Measurements from ENCODE around the gene PCBD2.

The PCBD2 gene

DNA sequence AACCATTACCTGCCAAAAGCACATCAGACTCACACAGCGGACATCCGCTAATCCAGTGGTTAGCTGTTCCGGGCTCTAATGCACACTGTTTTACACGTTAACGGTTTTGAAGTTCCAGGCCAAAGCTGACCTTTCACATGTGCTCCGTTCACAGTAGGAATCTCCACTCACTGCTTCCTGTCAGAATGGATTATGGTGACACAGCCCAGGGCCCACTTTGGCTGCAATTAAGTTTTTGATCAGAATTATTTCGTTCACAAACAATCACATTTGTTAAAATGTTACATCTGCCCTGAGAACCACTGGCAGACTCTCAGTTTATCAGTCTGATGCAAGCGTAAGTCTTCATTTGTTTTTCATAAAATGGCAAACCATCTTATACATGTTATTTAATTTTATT lies 32.6 kb downstream of the PCBD2 start:
- DNase-seq: no peak
- H3K27me3 ChIP-seq (ENCODE audit: insufficient read depth, low read length, poor library complexity): no peaks in the 10 kb centered on the region
- H3K4me1 ChIP-seq (ENCODE audit: insufficient read depth, low read length): no peaks in the 10 kb centered on the region
- no peak overlapping the region for H3K4me3 ChIP-seq (ENCODE audit: low read depth in 1 of 2, low read length in 2 of 2)
- H3K79me2 ChIP-seq (ENCODE audit: insufficient read depth, low read length): no peaks in the 10 kb centered on the region
- no peaks in the 10 kb centered on the region for H3K9me3 ChIP-seq (ENCODE audit: insufficient read depth, low read length, severe bottlenecking)
- no peak overlapping the region for H3K4me2 ChIP-seq (ENCODE audit: insufficient read depth, low read length)
- no peak overlapping the region for H2AFZ ChIP-seq (ENCODE audit: low read depth, low read length)
- H3K27ac ChIP-seq (ENCODE audit: low read length): no peak overlapping the region
- ATAC-seq (ENCODE audit: insufficient read depth, low read depth): no peak
- TF ChIP-seq, protein P1, sequence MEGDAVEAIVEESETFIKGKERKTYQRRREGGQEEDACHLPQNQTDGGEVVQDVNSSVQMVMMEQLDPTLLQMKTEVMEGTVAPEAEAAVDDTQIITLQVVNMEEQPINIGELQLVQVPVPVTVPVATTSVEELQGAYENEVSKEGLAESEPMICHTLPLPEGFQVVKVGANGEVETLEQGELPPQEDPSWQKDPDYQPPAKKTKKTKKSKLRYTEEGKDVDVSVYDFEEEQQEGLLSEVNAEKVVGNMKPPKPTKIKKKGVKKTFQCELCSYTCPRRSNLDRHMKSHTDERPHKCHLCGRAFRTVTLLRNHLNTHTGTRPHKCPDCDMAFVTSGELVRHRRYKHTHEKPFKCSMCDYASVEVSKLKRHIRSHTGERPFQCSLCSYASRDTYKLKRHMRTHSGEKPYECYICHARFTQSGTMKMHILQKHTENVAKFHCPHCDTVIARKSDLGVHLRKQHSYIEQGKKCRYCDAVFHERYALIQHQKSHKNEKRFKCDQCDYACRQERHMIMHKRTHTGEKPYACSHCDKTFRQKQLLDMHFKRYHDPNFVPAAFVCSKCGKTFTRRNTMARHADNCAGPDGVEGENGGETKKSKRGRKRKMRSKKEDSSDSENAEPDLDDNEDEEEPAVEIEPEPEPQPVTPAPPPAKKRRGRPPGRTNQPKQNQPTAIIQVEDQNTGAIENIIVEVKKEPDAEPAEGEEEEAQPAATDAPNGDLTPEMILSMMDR (IDR thresholded peaks at IDR 0.05; ENCODE audit: borderline replicate concordance, extremely low read depth, low read length, poor library complexity, severe bottlenecking): no peak
- TF ChIP-seq EZH2 (IDR thresholded peaks at IDR 0.05; ENCODE audit: borderline replicate concordance, low read depth, low read length, severe bottlenecking): no peak
- H3K9ac ChIP-seq (ENCODE audit: low read depth, low read length): no peak overlapping the region
- H4K20me1 ChIP-seq (ENCODE audit: insufficient read depth, low read length): no peaks in the 10 kb centered on the region
- H3K36me3 ChIP-seq (ENCODE audit: insufficient read depth, low read length): peaks cover 43% of the 10 kb centered on the region

DNA sequence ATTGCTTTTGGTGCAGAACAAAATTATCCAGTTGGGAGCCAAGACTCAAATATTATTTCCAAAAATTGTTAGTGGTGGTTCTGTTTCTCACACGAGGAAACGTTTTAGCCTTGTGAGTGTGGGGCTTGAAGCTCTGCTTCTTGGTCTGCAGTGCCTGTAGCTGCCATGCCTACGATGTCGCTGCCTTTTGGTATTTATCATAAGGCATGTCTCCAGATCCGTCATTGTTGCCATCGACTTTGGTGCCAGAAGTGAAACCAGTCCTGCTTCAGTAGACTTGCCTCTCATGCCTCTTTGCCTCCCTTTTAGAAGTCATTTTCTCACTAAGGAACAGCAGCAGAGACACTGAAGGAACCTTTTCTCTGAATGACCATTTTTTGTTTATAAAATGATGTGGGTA lies 33.1 kb downstream of the PCBD2 start:
- no peaks in the 10 kb centered on the region for H4K20me1 ChIP-seq (ENCODE audit: insufficient read depth, low read length)
- H3K4me1 ChIP-seq (ENCODE audit: insufficient read depth, low read length): no peaks in the 10 kb centered on the region

DNA sequence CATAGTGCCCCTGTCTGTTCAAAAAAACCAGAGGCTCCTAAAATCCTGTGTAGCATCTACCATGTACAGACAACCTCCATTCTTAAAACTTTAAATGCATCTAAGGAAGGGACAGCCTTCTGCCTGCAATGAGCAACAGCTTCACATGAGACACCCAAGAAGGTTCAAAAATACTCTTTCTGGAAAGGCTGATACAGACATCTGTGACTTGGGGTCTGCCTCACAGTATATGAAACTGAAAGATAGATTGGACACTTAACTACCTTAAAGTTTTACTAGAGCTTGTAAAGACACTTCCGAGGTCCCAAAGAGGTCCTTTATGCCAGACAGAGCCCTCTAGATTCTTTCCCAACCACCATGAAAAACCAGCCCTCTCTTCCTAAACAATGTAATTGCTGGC lies 34.6 kb downstream of the PCBD2 start:
- Histone ChIP-seq H3K79me2 (ENCODE audit: insufficient read depth, low read length) (no peaks in the 10 kb centered on the region), H3K36me3 (ENCODE audit: insufficient read depth, low read length) (peaks cover 32% of the 10 kb centered on the region), H3K4me2 (ENCODE audit: insufficient read depth, low read length) (no peak overlapping the region), H4K20me1 (ENCODE audit: insufficient read depth, low read length) (no peaks in the 10 kb centered on the region), H3K27me3 (ENCODE audit: insufficient read depth, low read length, poor library complexity) (no peaks in the 10 kb centered on the region), H3K4me3 (ENCODE audit: low read depth in 1 of 2, low read length in 2 of 2) (no peak overlapping the region), H2AFZ (ENCODE audit: low read depth, low read length) (no peak overlapping the region), H3K9ac (ENCODE audit: low read depth, low read length) (no peak overlapping the region), H3K9me3 (ENCODE audit: insufficient read depth, low read length, severe bottlenecking) (no peaks in the 10 kb centered on the region), H3K4me1 (ENCODE audit: insufficient read depth, low read length) (no peaks in the 10 kb centered on the region), H3K27ac (ENCODE audit: low read length) (no peak overlapping the region)
- DNase-seq (no peak), ATAC-seq (ENCODE audit: insufficient read depth, low read depth) (no peak)
- TF ChIP-seq, protein P1 (IDR thresholded peaks at IDR 0.05; ENCODE audit: borderline replicate concordance, extremely low read depth, low read length, poor library complexity, severe bottlenecking): no peak
- TF ChIP-seq EZH2 (IDR thresholded peaks at IDR 0.05; ENCODE audit: borderline replicate concordance, low read depth, low read length, severe bottlenecking): no peak

More for the DNA sequence above, 33.1 kb downstream of the PCBD2 start:
- H2AFZ ChIP-seq (ENCODE audit: low read depth, low read length): no peak overlapping the region
- no peak for TF ChIP-seq EZH2 (IDR thresholded peaks at IDR 0.05; ENCODE audit: borderline replicate concordance, low read depth, low read length, severe bottlenecking)
- TF ChIP-seq, protein P1 (IDR thresholded peaks at IDR 0.05; ENCODE audit: borderline replicate concordance, extremely low read depth, low read length, poor library complexity, severe bottlenecking): no peak
- H3K79me2 ChIP-seq (ENCODE audit: insufficient read depth, low read length): no peaks in the 10 kb centered on the region
- H3K9ac ChIP-seq (ENCODE audit: low read depth, low read length): no peak overlapping the region
- no peak overlapping the region for H3K4me2 ChIP-seq (ENCODE audit: insufficient read depth, low read length)
- no peak overlapping the region for H3K4me3 ChIP-seq (ENCODE audit: low read depth in 1 of 2, low read length in 2 of 2)
- H3K9me3 ChIP-seq (ENCODE audit: insufficient read depth, low read length, severe bottlenecking): no peaks in the 10 kb centered on the region
- H3K27ac ChIP-seq (ENCODE audit: low read length): no peak overlapping the region
- ATAC-seq (ENCODE audit: insufficient read depth, low read depth) (no peak), DNase-seq (no peak)
- no peaks in the 10 kb centered on the region for H3K27me3 ChIP-seq (ENCODE audit: insufficient read depth, low read length, poor library complexity)
- H3K36me3 ChIP-seq (ENCODE audit: insufficient read depth, low read length): peaks cover 38% of the 10 kb centered on the region

DNA sequence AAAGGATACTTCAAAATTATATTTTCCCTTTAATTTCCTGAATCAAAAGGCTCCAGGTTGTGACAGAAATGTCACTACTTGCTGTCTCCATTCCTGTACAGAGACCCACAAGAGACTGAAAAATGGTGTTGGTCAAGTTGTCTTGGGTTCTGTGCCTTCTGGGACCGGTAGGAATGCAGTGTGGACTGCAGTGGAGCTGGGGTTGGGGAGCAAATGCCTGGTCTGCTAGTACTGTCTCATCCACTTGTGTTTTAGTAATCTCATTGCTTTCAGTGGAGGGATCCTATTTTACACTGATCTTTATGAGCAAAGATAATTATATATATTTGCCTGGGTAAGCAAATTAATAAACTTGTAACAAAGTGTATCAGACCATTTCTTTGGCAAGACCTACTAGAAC lies 38.6 kb downstream of the PCBD2 start:
- TF ChIP-seq, protein P1 (IDR thresholded peaks at IDR 0.05; ENCODE audit: borderline replicate concordance, extremely low read depth, low read length, poor library complexity, severe bottlenecking): no peak
- TF ChIP-seq EZH2 (IDR thresholded peaks at IDR 0.05; ENCODE audit: borderline replicate concordance, low read depth, low read length, severe bottlenecking): no peak
- peaks cover 10% of the 10 kb centered on the region; the same call in 1 of the 2 replicates for H3K36me3 ChIP-seq (ENCODE audit: insufficient read depth, low read length)
- H3K9me3 ChIP-seq (ENCODE audit: insufficient read depth, low read length, severe bottlenecking): no peaks in the 10 kb centered on the region
- H3K4me3 ChIP-seq (ENCODE audit: low read depth in 1 of 2, low read length in 2 of 2): no peak overlapping the region
- no peaks in the 10 kb centered on the region for H3K4me1 ChIP-seq (ENCODE audit: insufficient read depth, low read length)
- H3K79me2 ChIP-seq (ENCODE audit: insufficient read depth, low read length): no peaks in the 10 kb centered on the region
- H4K20me1 ChIP-seq (ENCODE audit: insufficient read depth, low read length): no peaks in the 10 kb centered on the region
- no peak overlapping the region for H3K4me2 ChIP-seq (ENCODE audit: insufficient read depth, low read length)
- no peaks in the 10 kb centered on the region for H3K27me3 ChIP-seq (ENCODE audit: insufficient read depth, low read length, poor library complexity)
- no peak overlapping the region for H2AFZ ChIP-seq (ENCODE audit: low read depth, low read length)
- H3K9ac ChIP-seq (ENCODE audit: low read depth, low read length): no peak overlapping the region
- no peak overlapping the region for H3K27ac ChIP-seq (ENCODE audit: low read length)
- ATAC-seq (ENCODE audit: insufficient read depth, low read depth) (no peak), DNase-seq (no peak)

All from DND-41 (cell line).